ENCODE results near the gene G6PC1. TPM values are rescaled to one million over a fixed set of nuclear protein-coding genes. Genes with fewer than 3 reads are reported as not detected.

The G6PC1 gene
- total and polyA plus RNA-seq, 2 of the 13 experiments (the other 11 are each of a cell fraction or from before 2014, with no cell fraction given): 1.7 to 37.9 TPM

DNA sequence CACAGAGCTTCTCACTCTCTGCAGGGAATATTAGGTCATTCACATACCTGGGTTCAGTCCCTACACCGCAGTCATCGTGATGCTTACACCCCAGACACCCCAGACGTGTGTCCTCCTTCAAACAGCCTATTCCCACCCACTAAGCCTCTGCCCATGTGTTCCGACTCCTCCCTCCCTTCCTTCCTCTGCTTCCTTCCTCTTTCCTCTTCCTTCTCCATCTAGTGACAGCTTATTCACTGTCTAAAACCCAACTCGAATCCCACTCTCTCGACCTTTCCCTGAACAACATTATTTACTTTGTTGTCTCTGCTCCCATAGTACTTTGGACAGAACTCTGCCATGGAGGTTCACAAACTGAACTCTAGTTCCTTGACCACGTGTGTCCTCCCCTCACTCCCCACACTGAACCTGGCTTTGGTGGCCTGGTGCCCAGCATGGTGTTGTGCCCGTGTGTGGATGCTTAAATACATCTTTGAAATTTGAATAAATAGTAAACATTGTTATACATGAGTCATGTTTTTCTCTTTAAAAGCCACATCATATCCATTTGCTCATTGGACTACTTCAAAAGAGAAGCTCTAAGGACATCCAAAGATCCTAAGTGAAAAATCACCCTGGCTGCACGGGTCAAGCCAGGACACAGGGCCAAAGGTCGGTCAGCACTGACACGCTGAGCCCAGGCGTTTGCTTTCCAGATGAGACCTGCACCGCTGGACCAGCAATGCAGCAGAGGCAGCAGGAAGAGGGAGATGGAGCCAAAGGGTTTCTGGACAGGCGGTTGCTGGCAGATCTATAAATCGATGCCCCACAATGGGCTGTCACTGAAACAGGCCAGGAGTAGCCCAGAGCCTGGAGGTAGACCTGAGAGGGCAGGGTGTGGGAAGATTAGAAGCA is 14.1 kb upstream of the G6PC1 start (continued):
- TF ChIP-seq, protein P1, sequence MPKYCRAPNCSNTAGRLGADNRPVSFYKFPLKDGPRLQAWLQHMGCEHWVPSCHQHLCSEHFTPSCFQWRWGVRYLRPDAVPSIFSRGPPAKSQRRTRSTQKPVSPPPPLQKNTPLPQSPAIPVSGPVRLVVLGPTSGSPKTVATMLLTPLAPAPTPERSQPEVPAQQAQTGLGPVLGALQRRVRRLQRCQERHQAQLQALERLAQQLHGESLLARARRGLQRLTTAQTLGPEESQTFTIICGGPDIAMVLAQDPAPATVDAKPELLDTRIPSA (CRISPR knock-in tag; IDR thresholded peaks at IDR 0.05; ENCODE audit: borderline replicate concordance): no peak
- TF ChIP-seq RAD51 (IDR thresholded peaks at IDR 0.05; ENCODE audit: borderline replicate concordance): peak; percentile 56; the same call in 1 of the 2 replicates
- TF ChIP-seq, protein P2, sequence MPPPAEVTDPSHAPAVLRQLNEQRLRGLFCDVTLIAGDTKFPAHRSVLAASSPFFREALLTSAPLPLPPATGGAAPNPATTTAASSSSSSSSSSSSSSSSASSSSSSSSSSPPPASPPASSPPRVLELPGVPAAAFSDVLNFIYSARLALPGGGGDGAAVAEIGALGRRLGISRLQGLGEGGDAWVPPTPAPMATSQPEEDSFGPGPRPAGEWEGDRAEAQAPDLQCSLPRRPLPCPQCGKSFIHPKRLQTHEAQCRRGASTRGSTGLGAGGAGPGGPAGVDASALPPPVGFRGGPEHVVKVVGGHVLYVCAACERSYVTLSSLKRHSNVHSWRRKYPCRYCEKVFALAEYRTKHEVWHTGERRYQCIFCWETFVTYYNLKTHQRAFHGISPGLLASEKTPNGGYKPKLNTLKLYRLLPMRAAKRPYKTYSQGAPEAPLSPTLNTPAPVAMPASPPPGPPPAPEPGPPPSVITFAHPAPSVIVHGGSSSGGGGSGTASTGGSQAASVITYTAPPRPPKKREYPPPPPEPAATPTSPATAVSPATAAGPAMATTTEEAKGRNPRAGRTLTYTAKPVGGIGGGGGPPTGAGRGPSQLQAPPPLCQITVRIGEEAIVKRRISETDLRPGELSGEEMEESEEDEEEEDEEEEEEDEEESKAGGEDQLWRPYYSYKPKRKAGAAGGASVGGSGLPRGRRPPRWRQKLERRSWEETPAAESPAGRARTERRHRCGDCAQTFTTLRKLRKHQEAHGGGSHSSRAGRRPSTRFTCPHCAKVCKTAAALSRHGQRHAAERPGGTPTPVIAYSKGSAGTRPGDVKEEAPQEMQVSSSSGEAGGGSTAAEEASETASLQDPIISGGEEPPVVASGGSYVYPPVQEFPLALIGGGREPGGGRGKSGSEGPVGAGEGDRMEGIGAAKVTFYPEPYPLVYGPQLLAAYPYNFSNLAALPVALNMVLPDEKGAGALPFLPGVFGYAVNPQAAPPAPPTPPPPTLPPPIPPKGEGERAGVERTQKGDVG (CRISPR knock-in tag; IDR thresholded peaks at IDR 0.05; ENCODE audit: borderline replicate concordance): peak; percentile 89
- no peak for TF ChIP-seq ZNF432 (CRISPR knock-in tag; IDR thresholded peaks at IDR 0.05; ENCODE audit: borderline replicate concordance)
- peak; percentile 100 for TF ChIP-seq RXRB (CRISPR knock-in tag; IDR thresholded peaks at IDR 0.05; ENCODE audit: borderline replicate concordance)
- TF ChIP-seq ZNF766 (CRISPR knock-in tag; IDR thresholded peaks at IDR 0.05; ENCODE audit: borderline replicate concordance): 0 out of 2 replicates have a peak, but pooled peaks have one; percentile 56
- TF ChIP-seq HMG20B (CRISPR knock-in tag; conservative IDR thresholded peaks at IDR 0.05): no peak
- TF ChIP-seq, protein P3, sequence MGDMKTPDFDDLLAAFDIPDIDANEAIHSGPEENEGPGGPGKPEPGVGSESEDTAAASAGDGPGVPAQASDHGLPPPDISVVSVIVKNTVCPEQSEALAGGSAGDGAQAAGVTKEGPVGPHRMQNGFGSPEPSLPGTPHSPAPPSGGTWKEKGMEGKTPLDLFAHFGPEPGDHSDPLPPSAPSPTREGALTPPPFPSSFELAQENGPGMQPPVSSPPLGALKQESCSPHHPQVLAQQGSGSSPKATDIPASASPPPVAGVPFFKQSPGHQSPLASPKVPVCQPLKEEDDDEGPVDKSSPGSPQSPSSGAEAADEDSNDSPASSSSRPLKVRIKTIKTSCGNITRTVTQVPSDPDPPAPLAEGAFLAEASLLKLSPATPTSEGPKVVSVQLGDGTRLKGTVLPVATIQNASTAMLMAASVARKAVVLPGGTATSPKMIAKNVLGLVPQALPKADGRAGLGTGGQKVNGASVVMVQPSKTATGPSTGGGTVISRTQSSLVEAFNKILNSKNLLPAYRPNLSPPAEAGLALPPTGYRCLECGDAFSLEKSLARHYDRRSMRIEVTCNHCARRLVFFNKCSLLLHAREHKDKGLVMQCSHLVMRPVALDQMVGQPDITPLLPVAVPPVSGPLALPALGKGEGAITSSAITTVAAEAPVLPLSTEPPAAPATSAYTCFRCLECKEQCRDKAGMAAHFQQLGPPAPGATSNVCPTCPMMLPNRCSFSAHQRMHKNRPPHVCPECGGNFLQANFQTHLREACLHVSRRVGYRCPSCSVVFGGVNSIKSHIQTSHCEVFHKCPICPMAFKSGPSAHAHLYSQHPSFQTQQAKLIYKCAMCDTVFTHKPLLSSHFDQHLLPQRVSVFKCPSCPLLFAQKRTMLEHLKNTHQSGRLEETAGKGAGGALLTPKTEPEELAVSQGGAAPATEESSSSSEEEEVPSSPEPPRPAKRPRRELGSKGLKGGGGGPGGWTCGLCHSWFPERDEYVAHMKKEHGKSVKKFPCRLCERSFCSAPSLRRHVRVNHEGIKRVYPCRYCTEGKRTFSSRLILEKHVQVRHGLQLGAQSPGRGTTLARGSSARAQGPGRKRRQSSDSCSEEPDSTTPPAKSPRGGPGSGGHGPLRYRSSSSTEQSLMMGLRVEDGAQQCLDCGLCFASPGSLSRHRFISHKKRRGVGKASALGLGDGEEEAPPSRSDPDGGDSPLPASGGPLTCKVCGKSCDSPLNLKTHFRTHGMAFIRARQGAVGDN (CRISPR knock-in tag; IDR thresholded peaks at IDR 0.05): peak; percentile 97
- TF ChIP-seq ZKSCAN5 (CRISPR knock-in tag; IDR thresholded peaks at IDR 0.05): no peak
- TF ChIP-seq, protein P4, sequence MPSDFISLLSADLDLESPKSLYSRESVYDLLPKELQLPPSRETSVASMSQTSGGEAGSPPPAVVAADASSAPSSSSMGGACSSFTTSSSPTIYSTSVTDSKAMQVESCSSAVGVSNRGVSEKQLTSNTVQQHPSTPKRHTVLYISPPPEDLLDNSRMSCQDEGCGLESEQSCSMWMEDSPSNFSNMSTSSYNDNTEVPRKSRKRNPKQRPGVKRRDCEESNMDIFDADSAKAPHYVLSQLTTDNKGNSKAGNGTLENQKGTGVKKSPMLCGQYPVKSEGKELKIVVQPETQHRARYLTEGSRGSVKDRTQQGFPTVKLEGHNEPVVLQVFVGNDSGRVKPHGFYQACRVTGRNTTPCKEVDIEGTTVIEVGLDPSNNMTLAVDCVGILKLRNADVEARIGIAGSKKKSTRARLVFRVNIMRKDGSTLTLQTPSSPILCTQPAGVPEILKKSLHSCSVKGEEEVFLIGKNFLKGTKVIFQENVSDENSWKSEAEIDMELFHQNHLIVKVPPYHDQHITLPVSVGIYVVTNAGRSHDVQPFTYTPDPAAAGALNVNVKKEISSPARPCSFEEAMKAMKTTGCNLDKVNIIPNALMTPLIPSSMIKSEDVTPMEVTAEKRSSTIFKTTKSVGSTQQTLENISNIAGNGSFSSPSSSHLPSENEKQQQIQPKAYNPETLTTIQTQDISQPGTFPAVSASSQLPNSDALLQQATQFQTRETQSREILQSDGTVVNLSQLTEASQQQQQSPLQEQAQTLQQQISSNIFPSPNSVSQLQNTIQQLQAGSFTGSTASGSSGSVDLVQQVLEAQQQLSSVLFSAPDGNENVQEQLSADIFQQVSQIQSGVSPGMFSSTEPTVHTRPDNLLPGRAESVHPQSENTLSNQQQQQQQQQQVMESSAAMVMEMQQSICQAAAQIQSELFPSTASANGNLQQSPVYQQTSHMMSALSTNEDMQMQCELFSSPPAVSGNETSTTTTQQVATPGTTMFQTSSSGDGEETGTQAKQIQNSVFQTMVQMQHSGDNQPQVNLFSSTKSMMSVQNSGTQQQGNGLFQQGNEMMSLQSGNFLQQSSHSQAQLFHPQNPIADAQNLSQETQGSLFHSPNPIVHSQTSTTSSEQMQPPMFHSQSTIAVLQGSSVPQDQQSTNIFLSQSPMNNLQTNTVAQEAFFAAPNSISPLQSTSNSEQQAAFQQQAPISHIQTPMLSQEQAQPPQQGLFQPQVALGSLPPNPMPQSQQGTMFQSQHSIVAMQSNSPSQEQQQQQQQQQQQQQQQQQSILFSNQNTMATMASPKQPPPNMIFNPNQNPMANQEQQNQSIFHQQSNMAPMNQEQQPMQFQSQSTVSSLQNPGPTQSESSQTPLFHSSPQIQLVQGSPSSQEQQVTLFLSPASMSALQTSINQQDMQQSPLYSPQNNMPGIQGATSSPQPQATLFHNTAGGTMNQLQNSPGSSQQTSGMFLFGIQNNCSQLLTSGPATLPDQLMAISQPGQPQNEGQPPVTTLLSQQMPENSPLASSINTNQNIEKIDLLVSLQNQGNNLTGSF (CRISPR knock-in tag; IDR thresholded peaks at IDR 0.05): no peak
- peak; percentile 82; the same call in 1 of the 2 replicates for TF ChIP-seq KDM1A (CRISPR knock-in tag; IDR thresholded peaks at IDR 0.05)
- peak; percentile 69; the same call in 1 of the 2 replicates for TF ChIP-seq SIN3A (IDR thresholded peaks at IDR 0.05; ENCODE audit: borderline replicate concordance, low read depth, low read length)

Data from HepG2 (cell line).